ENCODE results near the gene QSOX1.

Gene QSOX1

DNA sequence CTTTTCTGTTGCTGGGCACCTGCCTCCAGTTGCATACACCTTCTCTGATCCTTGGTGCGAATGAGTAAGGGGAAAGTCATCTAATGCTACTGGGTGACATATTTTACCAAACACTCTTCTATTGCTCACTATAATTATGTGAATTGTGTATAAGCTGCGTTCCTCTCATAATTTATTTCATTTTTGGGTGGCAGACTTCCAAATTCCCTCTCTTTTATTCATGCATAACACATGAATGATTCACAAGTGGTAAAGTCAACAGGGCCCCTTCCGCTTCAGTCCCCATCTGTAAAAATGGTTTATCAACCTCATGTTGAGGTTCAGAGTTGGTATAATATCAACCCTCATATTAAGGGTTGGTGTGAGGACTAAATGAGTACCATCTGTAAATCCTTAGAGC lies 3.2 kb upstream of the QSOX1 start:
- Histone ChIP-seq H3K4me3 (ENCODE audit: low read depth, low read length) (peak overlapping the region; percentile 59; the same call in 1 of the 2 replicates), H3K4me1 (ENCODE audit: control insufficient read depth, insufficient read depth, low read length, unreplicated experiment) (peaks cover 42% of the 10 kb centered on the region), H3K36me3 (ENCODE audit: insufficient read depth, low read length) (no peaks in the 10 kb centered on the region), H2AFZ (ENCODE audit: low read length, unreplicated experiment) (no peak overlapping the region), H3K27ac (ENCODE audit: low read depth, low read length) (peak overlapping the region; percentile 90), H3K79me2 (ENCODE audit: control insufficient read depth, insufficient read depth, low read length, unreplicated experiment) (peaks cover 22% of the 10 kb centered on the region), H3K27me3 (ENCODE audit: insufficient read depth, low read length) (no peaks in the 10 kb centered on the region)

- Histone ChIP-seq H3K36me3 (ENCODE audit: insufficient read depth, low read length) (no peaks in the 10 kb centered on the region), H3K27ac (ENCODE audit: low read depth, low read length) (peak overlapping the region; percentile 90), H3K4me3 (ENCODE audit: low read depth, low read length) (no peak overlapping the region), H3K27me3 (ENCODE audit: insufficient read depth, low read length) (no peaks in the 10 kb centered on the region), H3K4me1 (ENCODE audit: control insufficient read depth, insufficient read depth, low read length, unreplicated experiment) (peaks cover 49% of the 10 kb centered on the region), H3K79me2 (ENCODE audit: control insufficient read depth, insufficient read depth, low read length, unreplicated experiment) (peaks cover 32% of the 10 kb centered on the region), H2AFZ (ENCODE audit: low read length, unreplicated experiment) (no peak overlapping the region)
These were observed 2.1 kb upstream of the QSOX1 start for GRCh38 chr1:180152588-180152987.

- Histone ChIP-seq H3K4me1 (ENCODE audit: control insufficient read depth, insufficient read depth, low read length, unreplicated experiment) (peaks cover 53% of the 10 kb centered on the region), H3K36me3 (ENCODE audit: insufficient read depth, low read length) (peaks cover 1% of the 10 kb centered on the region; the same call in 1 of the 2 replicates), H3K27me3 (ENCODE audit: insufficient read depth, low read length) (no peaks in the 10 kb centered on the region), H2AFZ (ENCODE audit: low read length, unreplicated experiment) (no peak overlapping the region), H3K79me2 (ENCODE audit: control insufficient read depth, insufficient read depth, low read length, unreplicated experiment) (peaks cover 37% of the 10 kb centered on the region), H3K27ac (ENCODE audit: low read depth, low read length) (no peak overlapping the region), H3K4me3 (ENCODE audit: low read depth, low read length) (no peak overlapping the region)
These were observed 1.6 kb upstream of the QSOX1 start for GRCh38 chr1:180153032-180153431.

DNA sequence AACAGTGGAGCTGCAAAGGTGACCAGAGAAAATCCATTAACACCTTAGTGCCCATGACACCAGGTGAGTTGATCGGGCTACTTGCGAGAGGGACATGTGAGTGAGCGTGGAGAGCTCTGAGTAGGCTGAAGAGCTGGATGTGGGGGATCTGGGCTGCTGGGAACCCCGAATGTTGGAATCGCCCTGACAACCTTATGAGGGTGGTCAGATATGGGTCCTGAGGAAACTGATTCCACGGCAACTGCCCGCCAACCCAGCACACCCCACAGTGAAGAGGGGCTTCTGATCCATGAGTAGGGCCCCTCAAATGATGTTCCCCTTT lies 705 bp upstream of the QSOX1 start:
- peak overlapping the region; percentile 78 for H3K4me3 ChIP-seq (ENCODE audit: low read depth, low read length)
- peak overlapping the region; percentile 60 for H3K27ac ChIP-seq (ENCODE audit: low read depth, low read length)
- H2AFZ ChIP-seq (ENCODE audit: low read length, unreplicated experiment), result peak overlapping the region; percentile 55
- H3K27me3 ChIP-seq (ENCODE audit: insufficient read depth, low read length), result no peaks in the 10 kb centered on the region
- peaks cover 56% of the 10 kb centered on the region for H3K4me1 ChIP-seq (ENCODE audit: control insufficient read depth, insufficient read depth, low read length, unreplicated experiment)
- H3K36me3 ChIP-seq (ENCODE audit: insufficient read depth, low read length), result peaks cover 5% of the 10 kb centered on the region; the same call in 1 of the 2 replicates
- peaks cover 46% of the 10 kb centered on the region for H3K79me2 ChIP-seq (ENCODE audit: control insufficient read depth, insufficient read depth, low read length, unreplicated experiment)

DNA sequence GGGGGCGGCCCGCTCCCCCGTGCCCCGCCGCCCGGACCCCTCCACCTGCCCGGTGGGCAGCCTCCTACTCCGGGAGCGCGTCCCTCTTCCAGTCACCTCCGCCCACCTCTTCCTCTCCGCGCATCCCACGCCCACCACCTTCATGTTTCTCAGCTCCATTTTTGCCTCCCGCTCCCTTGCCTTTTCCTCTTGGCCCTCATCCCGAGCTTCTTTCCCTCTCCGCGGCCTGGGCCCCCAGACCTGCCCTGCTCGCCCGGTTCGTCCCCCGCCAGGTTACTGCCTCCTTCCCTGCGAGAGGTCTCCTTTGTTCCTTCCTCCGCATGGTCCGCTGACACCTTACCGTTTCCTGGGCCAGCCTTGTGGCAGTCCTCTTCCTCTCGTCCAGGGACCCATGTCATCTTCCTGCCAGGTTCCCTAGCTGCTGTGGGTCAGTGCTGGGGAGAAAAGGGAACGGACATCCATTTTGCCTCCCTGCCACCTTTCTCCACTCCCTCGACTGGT lies 563 bp downstream of the QSOX1 start:
- Histone ChIP-seq H3K36me3 (ENCODE audit: insufficient read depth, low read length) (peaks cover 5% of the 10 kb centered on the region; the same call in 1 of the 2 replicates), H3K4me3 (ENCODE audit: low read depth, low read length) (peak overlapping the region; percentile 78), H3K27ac (ENCODE audit: low read depth, low read length) (peak overlapping the region; percentile 71; the same call in 1 of the 2 replicates), H3K4me1 (ENCODE audit: control insufficient read depth, insufficient read depth, low read length, unreplicated experiment) (peaks cover 57% of the 10 kb centered on the region), H2AFZ (ENCODE audit: low read length, unreplicated experiment) (peak overlapping the region; percentile 56), H3K79me2 (ENCODE audit: control insufficient read depth, insufficient read depth, low read length, unreplicated experiment) (peaks cover 59% of the 10 kb centered on the region), H3K27me3 (ENCODE audit: insufficient read depth, low read length) (no peaks in the 10 kb centered on the region)

DNA sequence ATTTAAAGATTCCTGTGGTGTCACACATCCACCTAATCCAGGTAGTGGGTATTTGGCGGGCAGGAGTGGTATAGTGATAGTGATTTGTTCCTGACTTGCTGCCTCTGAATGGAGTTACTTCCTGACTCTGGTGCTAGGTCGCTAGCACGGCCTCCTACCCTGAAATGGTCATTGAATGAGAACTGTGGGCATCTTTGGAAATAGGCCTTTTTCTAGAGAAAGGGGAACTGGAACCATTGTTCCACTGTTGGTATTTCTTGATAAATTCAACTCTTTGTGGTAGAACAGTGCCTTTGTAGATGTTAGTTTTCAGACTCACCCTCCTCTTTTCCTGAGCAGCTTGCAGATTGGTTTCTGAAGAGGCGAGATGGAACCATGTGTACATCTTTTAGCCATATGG lies 1.5 kb downstream of the QSOX1 start:
- H3K27me3 ChIP-seq (ENCODE audit: insufficient read depth, low read length), result no peaks in the 10 kb centered on the region
- peak overlapping the region; percentile 78 for H3K4me3 ChIP-seq (ENCODE audit: low read depth, low read length)
- H3K27ac ChIP-seq (ENCODE audit: low read depth, low read length), result peak overlapping the region; percentile 71
- H3K4me1 ChIP-seq (ENCODE audit: control insufficient read depth, insufficient read depth, low read length, unreplicated experiment), result peaks cover 52% of the 10 kb centered on the region
- H3K79me2 ChIP-seq (ENCODE audit: control insufficient read depth, insufficient read depth, low read length, unreplicated experiment), result peaks cover 66% of the 10 kb centered on the region
- no peak overlapping the region for H2AFZ ChIP-seq (ENCODE audit: low read length, unreplicated experiment)
- peaks cover 10% of the 10 kb centered on the region; the same call in 1 of the 2 replicates for H3K36me3 ChIP-seq (ENCODE audit: insufficient read depth, low read length)

DNA sequence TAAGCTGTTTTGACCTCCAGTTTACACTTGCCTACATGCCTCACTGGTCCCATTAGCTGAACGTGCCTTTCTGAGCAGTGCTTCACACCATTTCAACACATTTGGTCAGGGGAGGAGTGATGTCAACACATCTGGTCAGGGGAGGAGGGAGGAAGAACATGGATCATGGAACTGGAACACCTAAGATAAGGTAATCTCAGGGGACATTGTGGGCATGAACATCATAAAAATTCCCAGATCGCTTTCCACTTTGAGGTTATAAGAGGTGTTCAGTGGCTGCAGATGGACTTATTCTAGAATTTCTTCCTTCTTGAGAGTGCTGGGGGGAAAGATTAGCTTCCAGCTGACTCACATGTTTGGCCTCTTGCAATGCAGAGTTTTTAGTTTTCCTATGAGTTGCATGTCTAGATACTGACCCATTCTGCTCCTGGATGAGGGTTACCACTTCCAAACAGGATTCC lies 2.0 kb downstream of the QSOX1 start:
- H3K4me3 ChIP-seq (ENCODE audit: low read depth, low read length), result peak overlapping the region; percentile 78
- H3K79me2 ChIP-seq (ENCODE audit: control insufficient read depth, insufficient read depth, low read length, unreplicated experiment), result peaks cover 70% of the 10 kb centered on the region
- H3K36me3 ChIP-seq (ENCODE audit: insufficient read depth, low read length), result peaks cover 14% of the 10 kb centered on the region
- H3K27ac ChIP-seq (ENCODE audit: low read depth, low read length), result peak overlapping the region; percentile 71
- H3K27me3 ChIP-seq (ENCODE audit: insufficient read depth, low read length), result no peaks in the 10 kb centered on the region
- H2AFZ ChIP-seq (ENCODE audit: low read length, unreplicated experiment), result no peak overlapping the region
- peaks cover 49% of the 10 kb centered on the region for H3K4me1 ChIP-seq (ENCODE audit: control insufficient read depth, insufficient read depth, low read length, unreplicated experiment)

DNA sequence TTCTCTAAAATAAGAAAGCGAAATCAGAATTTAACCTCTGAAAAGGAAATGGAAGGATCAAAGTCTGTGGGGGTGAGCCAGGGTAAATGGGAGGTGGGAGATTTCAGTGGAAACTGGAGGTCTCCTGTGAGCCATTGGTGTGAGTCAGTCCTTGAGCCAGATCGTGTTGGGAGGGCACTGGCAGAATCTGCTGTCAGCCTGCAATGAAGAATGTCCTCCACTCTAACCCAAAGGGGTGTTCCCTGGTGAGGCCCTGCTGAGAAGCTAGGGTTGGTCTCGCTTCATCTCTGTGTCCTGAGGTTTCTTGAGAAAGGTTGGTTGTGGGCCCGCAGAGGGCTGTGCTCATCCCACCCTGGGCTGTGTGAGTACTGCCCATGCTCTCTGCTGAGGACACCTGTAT lies 2.4 kb downstream of the QSOX1 start:
- no peak overlapping the region for H2AFZ ChIP-seq (ENCODE audit: low read length, unreplicated experiment)
- H3K4me1 ChIP-seq (ENCODE audit: control insufficient read depth, insufficient read depth, low read length, unreplicated experiment), result peaks cover 45% of the 10 kb centered on the region
- peaks cover 75% of the 10 kb centered on the region for H3K79me2 ChIP-seq (ENCODE audit: control insufficient read depth, insufficient read depth, low read length, unreplicated experiment)
- H3K36me3 ChIP-seq (ENCODE audit: insufficient read depth, low read length), result peaks cover 14% of the 10 kb centered on the region
- H3K4me3 ChIP-seq (ENCODE audit: low read depth, low read length), result peak overlapping the region; percentile 78
- H3K27me3 ChIP-seq (ENCODE audit: insufficient read depth, low read length), result no peaks in the 10 kb centered on the region
- H3K27ac ChIP-seq (ENCODE audit: low read depth, low read length), result peak overlapping the region; percentile 71

DNA sequence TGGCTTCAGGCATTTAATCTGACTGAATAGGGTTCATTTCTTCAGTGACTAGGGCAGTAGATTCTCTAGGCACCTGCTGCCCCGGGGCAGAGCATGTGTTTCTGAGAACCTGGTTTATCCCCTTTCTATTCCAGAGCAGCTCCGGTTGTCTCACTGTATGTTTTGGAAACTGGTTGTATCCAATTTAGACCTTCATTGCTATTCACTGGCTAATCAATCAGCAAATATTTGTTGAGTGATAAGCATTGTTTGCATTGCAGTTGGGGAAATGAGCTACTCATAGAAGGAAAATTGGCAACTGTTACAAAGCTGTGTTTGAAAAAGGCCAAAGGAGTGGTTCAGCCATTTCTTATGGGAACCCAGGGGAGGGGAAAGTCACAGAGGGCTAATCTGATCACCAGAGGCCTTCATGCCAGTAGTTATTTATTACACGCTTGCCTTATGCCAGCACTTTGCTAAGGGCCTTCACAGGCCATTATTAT lies 2.9 kb downstream of the QSOX1 start:
- Histone ChIP-seq H2AFZ (ENCODE audit: low read length, unreplicated experiment) (no peak overlapping the region), H3K4me1 (ENCODE audit: control insufficient read depth, insufficient read depth, low read length, unreplicated experiment) (peaks cover 40% of the 10 kb centered on the region), H3K36me3 (ENCODE audit: insufficient read depth, low read length) (peaks cover 14% of the 10 kb centered on the region), H3K4me3 (ENCODE audit: low read depth, low read length) (peak overlapping the region; percentile 78), H3K27ac (ENCODE audit: low read depth, low read length) (peak overlapping the region; percentile 71), H3K79me2 (ENCODE audit: control insufficient read depth, insufficient read depth, low read length, unreplicated experiment) (peaks cover 80% of the 10 kb centered on the region), H3K27me3 (ENCODE audit: insufficient read depth, low read length) (no peaks in the 10 kb centered on the region)

DNA sequence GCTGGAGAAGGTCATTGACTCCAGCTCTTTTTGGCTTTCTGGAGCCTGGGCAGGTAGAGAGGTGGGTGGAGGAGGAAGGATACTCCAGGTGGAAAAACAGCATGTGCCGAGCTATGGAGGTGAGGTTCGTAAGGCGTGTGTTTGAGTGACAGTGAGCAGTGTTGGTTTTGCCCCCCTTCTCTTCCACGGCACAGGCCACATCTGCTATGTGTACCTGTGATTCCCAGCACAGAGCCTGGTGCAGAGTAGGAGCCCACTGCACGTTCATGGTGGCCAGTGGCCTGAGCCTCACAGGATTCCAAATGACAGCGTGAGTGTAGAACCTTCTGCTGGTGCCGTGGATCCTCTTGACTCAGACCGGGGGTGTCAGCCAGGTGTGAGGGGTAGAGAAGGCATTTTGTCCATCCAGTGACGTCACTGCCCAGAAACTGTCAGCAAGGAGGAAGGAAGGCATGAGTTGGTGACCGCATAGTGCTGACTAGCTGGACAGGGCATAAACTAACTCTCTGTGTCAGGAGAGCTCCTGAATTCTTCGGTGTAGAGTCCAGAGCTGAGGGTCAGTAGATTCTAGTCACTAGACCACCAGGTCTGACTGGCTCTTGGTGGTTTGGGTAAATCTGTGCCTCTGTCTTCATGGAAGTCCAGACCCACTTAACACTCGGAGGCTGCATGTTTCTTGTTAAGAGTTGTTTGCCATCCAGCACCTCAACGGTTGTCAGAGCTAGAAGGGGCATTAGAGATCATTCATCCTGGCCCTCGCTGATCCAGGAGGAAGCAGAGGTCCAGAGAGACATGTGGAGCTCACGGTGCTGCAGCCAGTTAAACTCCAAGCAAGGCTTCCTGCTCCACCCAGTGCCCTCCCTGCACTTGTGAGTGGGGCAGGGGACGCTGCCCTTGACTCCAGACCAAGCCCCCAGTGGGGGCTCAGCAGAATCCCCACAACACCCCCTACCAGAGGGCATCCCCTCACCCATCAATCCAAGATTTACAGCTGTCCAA lies 3.8 kb downstream of the QSOX1 start:
- H3K4me1 ChIP-seq (ENCODE audit: control insufficient read depth, insufficient read depth, low read length, unreplicated experiment), result peaks cover 34% of the 10 kb centered on the region
- peaks cover 85% of the 10 kb centered on the region for H3K79me2 ChIP-seq (ENCODE audit: control insufficient read depth, insufficient read depth, low read length, unreplicated experiment)
- no peak overlapping the region for H3K4me3 ChIP-seq (ENCODE audit: low read depth, low read length)
- H2AFZ ChIP-seq (ENCODE audit: low read length, unreplicated experiment), result no peak overlapping the region
- H3K27ac ChIP-seq (ENCODE audit: low read depth, low read length), result peak overlapping the region; percentile 71
- H3K27me3 ChIP-seq (ENCODE audit: insufficient read depth, low read length), result no peaks in the 10 kb centered on the region
- peaks cover 14% of the 10 kb centered on the region for H3K36me3 ChIP-seq (ENCODE audit: insufficient read depth, low read length)

Measured in ACC112 (cell line).